Measurements from ENCODE around the gene CBFB. TPM values are rescaled to one million over a fixed set of nuclear protein-coding genes. Genes with fewer than 3 reads are reported as not detected.

Gene CBFB
- total RNA-seq, 4 donors from 2014 or later, result 42.4 to 76.3 (median 48.2) TPM

GRCh38 chr16:67091906-67092566, 63.1 kb downstream of the CBFB start:
- intact Hi-C loops (cut with DNase I; ENCODE audit: low total_unique reads), result no loop called here

DNA sequence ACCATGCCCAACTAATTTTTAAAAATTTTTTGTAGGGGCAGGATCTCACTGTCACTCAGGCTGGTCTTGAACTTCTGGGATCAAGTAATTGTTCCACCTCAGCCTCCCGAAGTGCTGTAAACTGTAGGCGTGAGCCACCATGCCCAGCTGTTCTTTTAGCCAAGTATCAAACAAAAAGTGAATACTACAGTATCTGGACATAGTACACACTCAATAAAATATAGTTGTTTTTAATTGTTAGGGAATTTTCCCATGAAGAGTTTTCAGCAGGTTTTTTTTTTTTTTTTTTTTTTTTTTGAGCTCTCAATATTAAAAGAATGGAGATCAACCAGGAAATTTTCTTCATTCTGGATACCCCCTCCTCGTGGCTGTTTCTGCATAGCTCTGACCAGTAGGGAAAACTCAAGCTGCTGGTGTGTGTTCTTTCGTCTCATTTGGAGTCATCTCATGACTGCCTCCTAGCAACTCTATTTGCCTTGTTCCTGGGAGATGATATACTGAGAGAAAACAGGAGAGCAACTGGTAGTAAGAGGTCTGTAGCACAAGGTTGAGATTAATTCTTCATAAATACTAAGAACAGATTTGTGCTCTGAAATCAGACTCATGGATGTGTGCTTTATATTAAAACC, 64.3 kb downstream of the CBFB start:
- no peak for TF ChIP-seq POLR2A (IDR thresholded peaks at IDR 0.05)
- TF ChIP-seq, protein P1, sequence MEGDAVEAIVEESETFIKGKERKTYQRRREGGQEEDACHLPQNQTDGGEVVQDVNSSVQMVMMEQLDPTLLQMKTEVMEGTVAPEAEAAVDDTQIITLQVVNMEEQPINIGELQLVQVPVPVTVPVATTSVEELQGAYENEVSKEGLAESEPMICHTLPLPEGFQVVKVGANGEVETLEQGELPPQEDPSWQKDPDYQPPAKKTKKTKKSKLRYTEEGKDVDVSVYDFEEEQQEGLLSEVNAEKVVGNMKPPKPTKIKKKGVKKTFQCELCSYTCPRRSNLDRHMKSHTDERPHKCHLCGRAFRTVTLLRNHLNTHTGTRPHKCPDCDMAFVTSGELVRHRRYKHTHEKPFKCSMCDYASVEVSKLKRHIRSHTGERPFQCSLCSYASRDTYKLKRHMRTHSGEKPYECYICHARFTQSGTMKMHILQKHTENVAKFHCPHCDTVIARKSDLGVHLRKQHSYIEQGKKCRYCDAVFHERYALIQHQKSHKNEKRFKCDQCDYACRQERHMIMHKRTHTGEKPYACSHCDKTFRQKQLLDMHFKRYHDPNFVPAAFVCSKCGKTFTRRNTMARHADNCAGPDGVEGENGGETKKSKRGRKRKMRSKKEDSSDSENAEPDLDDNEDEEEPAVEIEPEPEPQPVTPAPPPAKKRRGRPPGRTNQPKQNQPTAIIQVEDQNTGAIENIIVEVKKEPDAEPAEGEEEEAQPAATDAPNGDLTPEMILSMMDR (IDR thresholded peaks at IDR 0.05), result no peak
- WGBS, 2 donors, result 91 to 93% methylated on average over 4 of the region's 4 CpGs
- H3K4me3 ChIP-seq (ENCODE audit: low read depth, poor library complexity, severe bottlenecking), result no peak overlapping the region
- DNase-seq (ENCODE audit: low spot score in 2 of 2), result no peak
- intact Hi-C loops (cut with DNase I; ENCODE audit: low total_unique reads), result no loop called here

More at GRCh38 chr16:67091906-67092566, 63.1 kb downstream of the CBFB start:
- no peak overlapping the region for H3K4me3 ChIP-seq (ENCODE audit: low read depth, poor library complexity, severe bottlenecking)
- TF ChIP-seq POLR2A (IDR thresholded peaks at IDR 0.05), result no peak
- TF ChIP-seq, protein P1 (IDR thresholded peaks at IDR 0.05), result no peak
- no peak for DNase-seq (ENCODE audit: low spot score in 2 of 2)
- 79 to 84% methylated on average over 4 of the region's 4 CpGs for WGBS, 2 donors

- H3K4me3 ChIP-seq (ENCODE audit: low read depth, poor library complexity, severe bottlenecking), result no peak overlapping the region
- intact Hi-C loops (cut with DNase I; ENCODE audit: low total_unique reads), result no loop called here
- 86 to 91% methylated on average over 2 of the region's 2 CpGs for WGBS, 2 donors
- DNase-seq (ENCODE audit: low spot score in 2 of 2), result no peak
- TF ChIP-seq, protein P1 (IDR thresholded peaks at IDR 0.05), result no peak
- no peak for TF ChIP-seq POLR2A (IDR thresholded peaks at IDR 0.05)
These were observed 69.7 kb downstream of the CBFB start for GRCh38 chr16:67098599-67098998.

- 85 to 100% methylated on average over 1 of the region's 1 CpG for WGBS, 2 donors
- TF ChIP-seq POLR2A (IDR thresholded peaks at IDR 0.05), result no peak
- TF ChIP-seq, protein P1 (IDR thresholded peaks at IDR 0.05), result no peak
- H3K4me3 ChIP-seq (ENCODE audit: low read depth, poor library complexity, severe bottlenecking), result no peak overlapping the region
- no peak for DNase-seq (ENCODE audit: low spot score in 2 of 2)
- intact Hi-C loops (cut with DNase I; ENCODE audit: low total_unique reads), result no loop called here
These were observed 71.8 kb downstream of the CBFB start for GRCh38 chr16:67100569-67101310.

DNA sequence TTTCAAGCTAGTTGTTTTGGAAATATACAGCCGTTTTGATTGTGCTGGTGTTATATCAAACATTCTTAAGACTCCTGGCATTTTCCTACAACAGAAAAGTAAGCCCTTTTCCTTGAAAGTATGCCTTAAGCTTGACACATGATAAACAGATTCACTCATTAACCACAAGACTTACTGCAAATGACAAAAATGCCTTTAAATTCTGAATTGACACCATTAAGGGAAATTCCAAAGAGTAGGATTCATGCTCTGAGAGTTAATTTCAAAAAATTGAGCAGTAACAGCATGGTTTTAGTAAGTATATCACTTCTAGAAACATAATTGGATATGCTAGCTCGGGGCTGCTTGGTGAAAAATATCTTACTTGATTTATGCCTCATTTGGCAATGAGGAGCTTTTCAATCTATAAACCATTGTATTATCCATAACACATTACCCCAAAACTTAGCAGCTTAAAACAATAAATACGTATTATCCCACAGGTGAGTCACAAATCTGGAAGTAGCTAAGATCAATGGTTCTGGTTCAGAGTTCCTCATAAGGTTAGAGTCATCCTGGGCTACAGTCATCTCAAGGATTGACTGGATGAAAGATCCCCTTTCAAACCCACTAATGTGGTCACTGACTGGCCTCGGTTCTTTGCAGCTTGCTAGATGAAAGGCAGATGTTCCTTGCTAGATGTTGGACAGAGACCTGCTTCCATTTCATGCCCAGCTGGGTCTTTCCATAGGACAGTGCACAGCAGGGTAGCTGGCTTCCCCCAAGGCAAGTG, 72.5 kb downstream of the CBFB start:
- no peak overlapping the region for H3K4me3 ChIP-seq (ENCODE audit: low read depth, poor library complexity, severe bottlenecking)
- intact Hi-C loops (cut with DNase I; ENCODE audit: low total_unique reads), result no loop called here
- TF ChIP-seq, protein P1 (IDR thresholded peaks at IDR 0.05), result no peak
- TF ChIP-seq POLR2A (IDR thresholded peaks at IDR 0.05), result no peak
- no peak for DNase-seq (ENCODE audit: low spot score in 2 of 2)
- 80 to 82% methylated on average over 4 of the region's 4 CpGs for WGBS, 2 donors

All from lower leg skin (tissue), 4 donors.